MM.1S (cell line): Measurements from ENCODE around the gene SLC37A1.

Experiments used
- DNase-seq: peaks from one replicate; pipeline ENCODE4 v3.0.0-alpha.2; 2015
- H2AFZ ChIP-seq: fragments of 300-600 bp; sonication (generic); 2 replicates; pipeline ENCODE4 v1.6.0; 2016; ENCODE audit warnings: antibody characterized with exemption, low read length
- H3F3A ChIP-seq: fragments of 300-600 bp; sonication (generic); 2 replicates; pipeline ENCODE4 v1.6.1; 2016; ENCODE audit warnings: mild to moderate bottlenecking, antibody characterized with exemption, low read length, moderate library complexity, mixed read lengths; ENCODE audit not compliant: insufficient read depth
- H3K27ac ChIP-seq: fragments of 300-600 bp; sonication (generic); 2 replicates; pipeline ENCODE4 v1.5.1; 2016; ENCODE audit warnings: mild to moderate bottlenecking, low read length
- H3K27me3 ChIP-seq: fragments of 300-600 bp; sonication (generic); replicated peaks from 2 replicates; pipeline ENCODE4 v1.6.0; 2016; ENCODE audit warnings: low read length; ENCODE audit not compliant: insufficient read depth
- H3K36me3 ChIP-seq: fragments of 300-600 bp; sonication (generic); replicated peaks from 2 replicates; pipeline ENCODE4 v1.6.1; 2016; ENCODE audit warnings: mild to moderate bottlenecking, low read length, mixed read lengths; ENCODE audit not compliant: insufficient read depth
- H3K4me1 ChIP-seq: fragments of 300-600 bp; sonication (generic); 2 replicates; pipeline ENCODE4 v1.6.1; 2016; ENCODE audit warnings: low read length, mixed read lengths
- H3K4me2 ChIP-seq: fragments of 300-600 bp; sonication (generic); 2 replicates; pipeline ENCODE4 v1.6.0; 2016; ENCODE audit warnings: low read depth, low read length
- H3K4me3 ChIP-seq: fragments of 300-600 bp; sonication (generic); 2 replicates; pipeline ENCODE4 v1.5.1; 2016; ENCODE audit warnings: low read length, mixed read lengths
- H3K79me2 ChIP-seq: fragments of 300-600 bp; sonication (generic); 2 replicates; pipeline ENCODE4 v1.6.1; 2016; ENCODE audit warnings: mixed run types, low read length, mixed read lengths
- H3K9ac ChIP-seq: fragments of 300-600 bp; sonication (generic); 2 replicates; pipeline ENCODE4 v1.6.1; 2016; ENCODE audit warnings: low read length, mixed read lengths
- H3K9me2 ChIP-seq: fragments of 300-600 bp; sonication (generic); replicated peaks from 2 replicates; pipeline ENCODE4 v1.6.1; 2016; ENCODE audit warnings: mild to moderate bottlenecking, low read length, mixed read lengths; ENCODE audit not compliant: insufficient read depth
- H3K9me3 ChIP-seq: fragments of 300-600 bp; sonication (generic); replicated peaks from 2 replicates; pipeline ENCODE4 v1.6.1; 2016; ENCODE audit warnings: mild to moderate bottlenecking, low read length, mixed read lengths; ENCODE audit not compliant: insufficient read depth
- H4K20me1 ChIP-seq: fragments of 300-600 bp; sonication (generic); 2 replicates; pipeline ENCODE4 v1.6.1; 2016; ENCODE audit warnings: mild to moderate bottlenecking, low read length, moderate library complexity, mixed read lengths; ENCODE audit not compliant: insufficient read depth
- EZH2 ChIP-seq: fragments of 300-600 bp; sonication (generic); optimal IDR thresholded peaks from 2 replicates; pipeline ENCODE3; 2017; ENCODE audit warnings: low read depth, mild to moderate bottlenecking, antibody characterized with exemption, low read length, mixed read lengths
- EZH2phosphoT487 ChIP-seq: fragments of 300-600 bp; sonication (generic); IDR thresholded peaks from 2 replicates; pipeline ENCODE4 v1.6.1; 2018; ENCODE audit warnings: antibody characterized with exemption, low read length
- TF ChIP-seq, protein P1 (sequence below): fragments of 300-600 bp; sonication (generic); IDR thresholded peaks from 2 replicates; pipeline ENCODE4 v1.5.1; 2016; ENCODE audit warnings: antibody characterized with exemption, low read length, mixed read lengths

The SLC37A1 gene

DNA sequence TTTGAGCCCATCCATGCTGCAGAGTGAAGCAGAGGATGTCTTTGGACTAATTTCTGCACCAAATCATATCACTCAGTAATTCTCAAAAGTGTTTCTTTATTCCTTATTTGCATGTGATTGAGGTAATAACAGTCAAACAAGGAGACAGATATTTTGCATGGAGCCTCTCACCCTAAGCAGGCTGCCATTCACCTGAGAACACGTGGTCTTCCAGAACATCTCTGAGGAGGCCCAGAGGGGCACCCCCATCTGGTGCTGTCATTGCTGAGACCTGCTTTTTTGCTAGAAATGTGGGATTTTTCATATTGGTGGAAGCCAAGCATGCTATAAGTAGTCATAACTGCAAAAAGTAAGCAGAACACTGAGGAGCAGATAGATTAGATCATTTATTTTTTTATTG is 7.7 kb downstream of the SLC37A1 start:
- H3K79me2 ChIP-seq = no peaks in the 10 kb centered on the region
- no peak for DNase-seq
- H3K4me2 ChIP-seq = no peak overlapping the region
- no peak overlapping the region for H3K27ac ChIP-seq
- H3K27me3 ChIP-seq = peaks cover 55% of the 10 kb centered on the region
- no peaks in the 10 kb centered on the region for H3K9me2 ChIP-seq
- peaks cover 32% of the 10 kb centered on the region for H3K4me1 ChIP-seq
- H2AFZ ChIP-seq = no peak overlapping the region
- H3F3A ChIP-seq = peaks cover 18% of the 10 kb centered on the region
- H3K36me3 ChIP-seq = no peaks in the 10 kb centered on the region
- no peak overlapping the region for H3K9ac ChIP-seq
- TF ChIP-seq EZH2 = no peak
- TF ChIP-seq, protein P1, sequence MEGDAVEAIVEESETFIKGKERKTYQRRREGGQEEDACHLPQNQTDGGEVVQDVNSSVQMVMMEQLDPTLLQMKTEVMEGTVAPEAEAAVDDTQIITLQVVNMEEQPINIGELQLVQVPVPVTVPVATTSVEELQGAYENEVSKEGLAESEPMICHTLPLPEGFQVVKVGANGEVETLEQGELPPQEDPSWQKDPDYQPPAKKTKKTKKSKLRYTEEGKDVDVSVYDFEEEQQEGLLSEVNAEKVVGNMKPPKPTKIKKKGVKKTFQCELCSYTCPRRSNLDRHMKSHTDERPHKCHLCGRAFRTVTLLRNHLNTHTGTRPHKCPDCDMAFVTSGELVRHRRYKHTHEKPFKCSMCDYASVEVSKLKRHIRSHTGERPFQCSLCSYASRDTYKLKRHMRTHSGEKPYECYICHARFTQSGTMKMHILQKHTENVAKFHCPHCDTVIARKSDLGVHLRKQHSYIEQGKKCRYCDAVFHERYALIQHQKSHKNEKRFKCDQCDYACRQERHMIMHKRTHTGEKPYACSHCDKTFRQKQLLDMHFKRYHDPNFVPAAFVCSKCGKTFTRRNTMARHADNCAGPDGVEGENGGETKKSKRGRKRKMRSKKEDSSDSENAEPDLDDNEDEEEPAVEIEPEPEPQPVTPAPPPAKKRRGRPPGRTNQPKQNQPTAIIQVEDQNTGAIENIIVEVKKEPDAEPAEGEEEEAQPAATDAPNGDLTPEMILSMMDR = no peak
- no peak for TF ChIP-seq EZH2phosphoT487
- no peak overlapping the region for H3K4me3 ChIP-seq
- no peaks in the 10 kb centered on the region for H4K20me1 ChIP-seq
- no peaks in the 10 kb centered on the region for H3K9me3 ChIP-seq

DNA sequence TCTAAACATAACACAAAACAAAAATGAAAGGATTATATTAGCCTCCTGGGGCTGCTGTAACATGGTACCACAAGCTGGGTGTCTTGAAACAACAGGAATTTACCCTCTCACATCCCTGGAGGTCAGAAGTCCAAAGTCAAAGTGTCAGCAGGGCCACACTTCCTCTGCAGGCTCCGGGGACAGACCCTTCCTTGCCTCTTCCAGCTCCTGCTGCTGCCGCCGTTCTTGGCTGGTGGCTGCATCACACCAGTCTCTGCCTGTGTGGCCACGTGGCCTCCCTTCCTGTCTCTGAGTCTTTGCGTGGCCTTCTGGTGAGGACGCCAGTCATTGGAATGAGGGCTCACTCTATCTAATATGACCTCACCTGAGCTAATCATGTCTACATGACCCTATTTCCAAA is 8.2 kb downstream of the SLC37A1 start:
- Histone ChIP-seq H3K9me3 (no peaks in the 10 kb centered on the region), H2AFZ (no peak overlapping the region), H3K36me3 (no peaks in the 10 kb centered on the region), H3K4me3 (no peak overlapping the region), H3K4me2 (no peak overlapping the region), H3K9me2 (no peaks in the 10 kb centered on the region), H3K79me2 (no peaks in the 10 kb centered on the region), H3K4me1 (peaks cover 36% of the 10 kb centered on the region), H3F3A (peaks cover 21% of the 10 kb centered on the region), H3K27me3 (peaks cover 52% of the 10 kb centered on the region), H3K27ac (no peak overlapping the region), H3K9ac (no peak overlapping the region), H4K20me1 (no peaks in the 10 kb centered on the region)
- no peak for DNase-seq
- TF ChIP-seq, protein P1 = no peak
- TF ChIP-seq EZH2 (no peak), EZH2phosphoT487 (no peak)

DNA sequence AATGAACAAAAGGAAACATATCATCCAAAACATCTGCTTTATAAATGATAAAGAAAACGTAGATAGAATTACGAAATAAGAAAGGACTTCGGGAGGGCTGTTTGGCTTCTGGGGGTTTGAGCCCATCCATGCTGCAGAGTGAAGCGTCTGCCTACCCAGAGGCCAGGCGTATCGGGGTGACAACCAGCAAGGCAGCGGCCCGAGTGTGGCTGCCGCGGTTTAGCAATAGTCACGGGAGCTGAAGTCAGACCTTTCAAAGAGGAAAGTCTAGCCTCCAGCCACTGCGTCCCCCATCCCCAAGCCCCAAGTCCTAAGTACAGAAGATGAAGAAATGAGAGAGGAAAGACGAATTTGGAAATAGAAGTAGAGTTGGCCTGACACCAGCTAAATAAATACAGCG is 8.6 kb downstream of the SLC37A1 start:
- TF ChIP-seq, protein P1 = no peak
- TF ChIP-seq EZH2phosphoT487 = no peak
- no peak for TF ChIP-seq EZH2
- H3K9me3 ChIP-seq = no peaks in the 10 kb centered on the region
- DNase-seq = no peak
- H3K27ac ChIP-seq = no peak overlapping the region
- no peaks in the 10 kb centered on the region for H3K79me2 ChIP-seq
- H2AFZ ChIP-seq = no peak overlapping the region
- no peak overlapping the region for H3K9ac ChIP-seq
- peaks cover 41% of the 10 kb centered on the region for H3K4me1 ChIP-seq
- no peaks in the 10 kb centered on the region for H3K36me3 ChIP-seq
- peaks cover 48% of the 10 kb centered on the region for H3K27me3 ChIP-seq
- peaks cover 26% of the 10 kb centered on the region for H3F3A ChIP-seq
- no peaks in the 10 kb centered on the region for H3K9me2 ChIP-seq
- H3K4me3 ChIP-seq = no peak overlapping the region
- H4K20me1 ChIP-seq = no peaks in the 10 kb centered on the region
- H3K4me2 ChIP-seq = no peak overlapping the region
